ENCODE results near the gene ARL15.

DNA sequence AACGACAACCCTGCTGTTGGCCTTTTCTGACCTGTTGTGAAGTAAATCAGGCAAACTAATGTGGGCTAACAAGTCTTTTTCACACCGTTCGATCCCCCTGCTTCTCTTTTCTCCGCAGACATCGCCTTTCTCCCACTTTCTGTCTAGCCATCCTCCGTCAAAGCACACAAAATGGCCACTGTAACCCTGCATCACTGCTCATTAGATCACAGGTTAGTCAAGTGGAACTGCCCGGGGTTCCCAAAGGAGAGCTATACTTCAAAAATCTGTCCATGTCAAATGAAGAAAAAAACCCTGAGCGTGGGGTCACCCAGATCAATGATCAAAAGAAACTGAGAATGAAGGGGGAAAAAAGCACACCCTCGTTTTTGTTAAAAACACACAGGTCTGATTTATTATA is 212.1 kb downstream of the ARL15 start:
- TF ChIP-seq EZH2phosphoT487 (IDR thresholded peaks at IDR 0.05; ENCODE audit: borderline replicate concordance, low read depth): no peak
- no peak for TF ChIP-seq CTCF (IDR thresholded peaks at IDR 0.05)

Measured in SK-N-SH (cell line).